GM19468 (cell line): Measurements from ENCODE around the gene FAM90A1.
"Not testable (repeated sequence)": the region's sequence is repeated elsewhere in the genome, so short reads cannot be mapped to it uniquely, and the experiment has no call there.

Experiments
- ATAC-seq: cut with Tn5 transposase; IDR thresholded peaks from one replicate; pipeline ENCODE4 v1.9.1; 2021; ENCODE audit warnings: mild to moderate bottlenecking, moderate library complexity, moderate number of reproducible peaks; ENCODE audit not compliant: unreplicated experiment; ENCODE audit errors: extremely low read depth

FAM90A1 gene

DNA sequence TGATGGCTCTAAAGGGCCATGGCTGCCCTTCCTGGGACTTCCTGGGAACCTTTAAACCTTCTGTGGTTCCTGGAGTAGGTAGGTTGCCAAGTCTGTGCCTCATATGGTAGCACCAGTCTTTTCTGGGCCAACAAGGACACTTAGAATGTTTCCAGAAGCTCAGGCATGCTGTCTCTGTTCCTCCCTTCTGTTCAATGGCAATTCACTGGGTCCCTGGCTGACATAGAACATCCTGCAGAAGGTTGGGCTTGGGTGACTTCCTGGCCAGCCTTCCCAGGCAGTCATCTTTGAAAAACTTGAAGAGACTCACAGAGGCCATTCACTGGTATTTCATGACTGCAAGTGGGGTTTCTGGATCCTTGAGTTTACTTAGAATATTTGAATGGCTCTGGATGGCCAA, 46.1 kb downstream of the FAM90A1 start:
- ATAC-seq = not testable (repeated sequence)

DNA sequence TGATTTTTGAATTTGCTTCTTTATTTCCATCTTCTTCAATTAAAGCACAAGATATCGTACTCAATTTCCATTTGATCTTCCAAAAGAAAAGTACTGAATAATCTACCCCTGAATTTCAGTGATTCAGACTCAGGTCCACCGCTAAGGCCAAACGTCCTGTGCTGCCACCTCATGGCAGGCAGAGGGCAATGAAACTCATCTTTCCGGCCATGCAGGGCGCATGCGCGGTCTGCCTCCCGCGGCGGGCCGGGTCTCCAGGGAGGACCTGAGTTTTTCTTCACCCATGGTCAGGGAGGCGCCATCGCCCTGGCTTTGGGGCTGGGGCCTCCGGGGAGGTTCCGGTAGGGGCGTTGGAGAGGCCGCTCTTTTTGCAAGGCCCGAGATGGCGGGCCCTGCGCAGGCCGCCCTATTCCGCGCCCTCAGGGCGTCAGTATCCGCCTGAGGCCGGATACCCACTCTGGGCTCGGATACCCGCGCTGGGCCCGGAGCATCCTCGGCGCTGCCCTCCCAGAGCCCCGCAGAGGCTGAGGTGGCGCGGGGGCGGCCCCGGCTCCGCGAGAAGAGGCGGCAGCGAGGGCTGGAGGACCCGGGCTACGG, 47.3 kb downstream of the FAM90A1 start:
- not testable (repeated sequence) for ATAC-seq

DNA sequence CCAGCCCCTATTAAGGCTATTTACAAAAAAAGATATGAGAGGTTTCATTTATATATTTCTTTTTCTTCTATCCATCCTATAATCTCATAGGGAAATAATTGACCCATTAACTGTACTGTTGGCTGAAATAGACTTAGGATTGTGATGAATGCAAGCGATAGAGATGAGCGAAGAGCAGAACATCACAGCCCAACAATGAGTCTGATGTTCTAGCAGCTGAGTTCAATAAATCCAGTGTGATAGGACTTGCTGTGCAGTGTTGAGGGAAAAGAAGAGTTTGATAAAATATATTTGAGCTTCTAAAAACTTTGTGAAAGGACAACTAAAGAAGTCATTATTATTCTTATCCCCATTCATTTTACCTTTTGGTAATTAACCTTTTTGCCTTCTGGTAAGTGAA, 54.5 kb downstream of the FAM90A1 start:
- ATAC-seq = not testable (repeated sequence)
